Retinal pigment epithelial cell (primary cell): Measurements from ENCODE around the gene ZNF554.

ENCODE experiments used
- DNase-seq: peaks from one replicate; pipeline ENCODE4 v3.0.0-alpha.2; 2010; ENCODE audit warnings: low read depth
- H3K4me3 ChIP-seq: 2 replicates; pipeline ENCODE4 v1.5.1; 2011; ENCODE audit warnings: mild to moderate bottlenecking, low read length, control low read depth, moderate library complexity
- TF ChIP-seq, protein P1 (sequence below): conservative IDR thresholded peaks from 2 replicates; pipeline ENCODE4 v1.5.1; 2011; ENCODE audit warnings: low read depth, low read length, control low read depth, inconsistent platforms

The ZNF554 gene

GRCh38 chr19:2841855-2842574 is 22.3 kb downstream of the ZNF554 start:
- peak overlapping the region; percentile 71 for H3K4me3 ChIP-seq
- TF ChIP-seq, protein P1, sequence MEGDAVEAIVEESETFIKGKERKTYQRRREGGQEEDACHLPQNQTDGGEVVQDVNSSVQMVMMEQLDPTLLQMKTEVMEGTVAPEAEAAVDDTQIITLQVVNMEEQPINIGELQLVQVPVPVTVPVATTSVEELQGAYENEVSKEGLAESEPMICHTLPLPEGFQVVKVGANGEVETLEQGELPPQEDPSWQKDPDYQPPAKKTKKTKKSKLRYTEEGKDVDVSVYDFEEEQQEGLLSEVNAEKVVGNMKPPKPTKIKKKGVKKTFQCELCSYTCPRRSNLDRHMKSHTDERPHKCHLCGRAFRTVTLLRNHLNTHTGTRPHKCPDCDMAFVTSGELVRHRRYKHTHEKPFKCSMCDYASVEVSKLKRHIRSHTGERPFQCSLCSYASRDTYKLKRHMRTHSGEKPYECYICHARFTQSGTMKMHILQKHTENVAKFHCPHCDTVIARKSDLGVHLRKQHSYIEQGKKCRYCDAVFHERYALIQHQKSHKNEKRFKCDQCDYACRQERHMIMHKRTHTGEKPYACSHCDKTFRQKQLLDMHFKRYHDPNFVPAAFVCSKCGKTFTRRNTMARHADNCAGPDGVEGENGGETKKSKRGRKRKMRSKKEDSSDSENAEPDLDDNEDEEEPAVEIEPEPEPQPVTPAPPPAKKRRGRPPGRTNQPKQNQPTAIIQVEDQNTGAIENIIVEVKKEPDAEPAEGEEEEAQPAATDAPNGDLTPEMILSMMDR, result no peak
- DNase-seq, result no peak

- TF ChIP-seq, protein P1, result no peak
- no peak overlapping the region for H3K4me3 ChIP-seq
- DNase-seq, result no peak
These were observed 25.4 kb downstream of the ZNF554 start for GRCh38 chr19:2845107-2845506.

DNA sequence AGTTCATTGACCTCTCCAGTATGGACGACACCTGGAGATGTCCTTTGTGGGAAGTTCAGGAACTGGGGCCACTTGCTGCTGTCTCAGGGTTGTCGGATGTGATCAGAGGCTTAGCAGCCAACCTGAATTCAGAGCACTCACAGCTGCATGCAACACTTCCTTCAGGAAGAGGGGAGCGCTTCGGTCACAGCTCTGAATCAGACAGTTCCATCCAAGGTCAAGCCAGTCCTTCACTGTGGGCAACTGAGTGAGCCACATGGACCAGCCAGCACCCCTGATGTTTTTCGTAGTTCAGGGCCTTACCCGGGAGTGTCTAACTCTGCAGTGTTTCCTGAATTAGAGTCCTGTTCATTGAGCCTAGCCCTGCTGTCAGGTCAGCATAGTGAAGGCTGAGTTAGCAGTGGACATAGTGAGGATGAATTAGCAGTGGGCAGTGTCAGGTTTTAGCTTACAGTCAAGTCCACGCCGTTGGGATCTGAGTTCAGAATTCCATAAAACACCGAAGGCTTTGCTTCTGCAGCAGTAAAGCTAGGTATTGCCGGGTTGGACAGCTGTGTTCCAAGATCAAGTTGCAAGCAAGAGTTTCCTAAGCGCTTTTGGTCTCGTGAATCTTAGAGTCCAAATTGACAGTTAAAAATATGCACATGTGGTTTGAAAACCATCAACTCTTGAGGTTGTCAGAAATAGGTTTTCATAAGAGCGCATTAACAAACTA is 26.7 kb downstream of the ZNF554 start:
- TF ChIP-seq, protein P1, result no peak
- DNase-seq, result no peak
- H3K4me3 ChIP-seq, result no peak overlapping the region

- H3K4me3 ChIP-seq, result no peak overlapping the region
- DNase-seq, result no peak
- TF ChIP-seq, protein P1, result no peak
These were observed 27.8 kb downstream of the ZNF554 start for GRCh38 chr19:2847507-2847906.

DNA sequence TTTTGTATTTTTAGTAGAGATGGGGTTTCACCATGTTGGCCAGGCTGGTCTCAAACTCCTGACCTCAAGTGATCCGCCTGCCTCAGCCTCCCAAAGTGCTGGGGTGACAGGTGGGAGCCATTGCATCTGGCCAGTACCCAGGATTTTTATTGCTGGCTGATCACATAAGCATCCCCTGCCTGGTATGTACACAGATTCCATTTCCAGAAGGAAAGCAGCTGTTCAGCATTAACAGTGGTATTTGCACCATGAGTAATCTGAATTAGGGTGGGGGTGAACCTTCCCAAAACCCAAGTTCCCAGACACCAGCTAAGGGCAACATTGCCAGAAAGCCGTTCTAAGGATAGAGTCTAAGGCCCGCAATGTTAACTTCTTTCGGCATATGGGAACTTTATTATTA is 28.9 kb downstream of the ZNF554 start:
- TF ChIP-seq, protein P1, result no peak
- H3K4me3 ChIP-seq, result no peak overlapping the region
- no peak for DNase-seq

GRCh38 chr19:2850256-2850925 is 30.7 kb downstream of the ZNF554 start:
- TF ChIP-seq, protein P1, result no peak
- H3K4me3 ChIP-seq, result no peak overlapping the region
- no peak for DNase-seq
